ENCODE measurements around the gene TOMM34.

- TF ChIP-seq, protein P1, sequence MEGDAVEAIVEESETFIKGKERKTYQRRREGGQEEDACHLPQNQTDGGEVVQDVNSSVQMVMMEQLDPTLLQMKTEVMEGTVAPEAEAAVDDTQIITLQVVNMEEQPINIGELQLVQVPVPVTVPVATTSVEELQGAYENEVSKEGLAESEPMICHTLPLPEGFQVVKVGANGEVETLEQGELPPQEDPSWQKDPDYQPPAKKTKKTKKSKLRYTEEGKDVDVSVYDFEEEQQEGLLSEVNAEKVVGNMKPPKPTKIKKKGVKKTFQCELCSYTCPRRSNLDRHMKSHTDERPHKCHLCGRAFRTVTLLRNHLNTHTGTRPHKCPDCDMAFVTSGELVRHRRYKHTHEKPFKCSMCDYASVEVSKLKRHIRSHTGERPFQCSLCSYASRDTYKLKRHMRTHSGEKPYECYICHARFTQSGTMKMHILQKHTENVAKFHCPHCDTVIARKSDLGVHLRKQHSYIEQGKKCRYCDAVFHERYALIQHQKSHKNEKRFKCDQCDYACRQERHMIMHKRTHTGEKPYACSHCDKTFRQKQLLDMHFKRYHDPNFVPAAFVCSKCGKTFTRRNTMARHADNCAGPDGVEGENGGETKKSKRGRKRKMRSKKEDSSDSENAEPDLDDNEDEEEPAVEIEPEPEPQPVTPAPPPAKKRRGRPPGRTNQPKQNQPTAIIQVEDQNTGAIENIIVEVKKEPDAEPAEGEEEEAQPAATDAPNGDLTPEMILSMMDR (IDR thresholded peaks at IDR 0.05; ENCODE audit: poor library complexity, severe bottlenecking): no peak
- TF ChIP-seq POLR2AphosphoS5 (IDR thresholded peaks at IDR 0.05) (no peak), EP300 (conservative IDR thresholded peaks at IDR 0.05; ENCODE audit: poor library complexity, severe bottlenecking) (no peak), MXI1 (conservative IDR thresholded peaks at IDR 0.05; ENCODE audit: poor library complexity, severe bottlenecking) (no peak), TAF1 (IDR thresholded peaks at IDR 0.05; ENCODE audit: low read depth) (no peak), EZH2 (IDR thresholded peaks at IDR 0.05; ENCODE audit: borderline replicate concordance, insufficient read depth, low read length, poor library complexity, severe bottlenecking) (no peak), RAD21 (conservative IDR thresholded peaks at IDR 0.05) (no peak), SMC3 (conservative IDR thresholded peaks at IDR 0.05; ENCODE audit: poor library complexity) (no peak)
- TF ChIP-seq, protein P2, sequence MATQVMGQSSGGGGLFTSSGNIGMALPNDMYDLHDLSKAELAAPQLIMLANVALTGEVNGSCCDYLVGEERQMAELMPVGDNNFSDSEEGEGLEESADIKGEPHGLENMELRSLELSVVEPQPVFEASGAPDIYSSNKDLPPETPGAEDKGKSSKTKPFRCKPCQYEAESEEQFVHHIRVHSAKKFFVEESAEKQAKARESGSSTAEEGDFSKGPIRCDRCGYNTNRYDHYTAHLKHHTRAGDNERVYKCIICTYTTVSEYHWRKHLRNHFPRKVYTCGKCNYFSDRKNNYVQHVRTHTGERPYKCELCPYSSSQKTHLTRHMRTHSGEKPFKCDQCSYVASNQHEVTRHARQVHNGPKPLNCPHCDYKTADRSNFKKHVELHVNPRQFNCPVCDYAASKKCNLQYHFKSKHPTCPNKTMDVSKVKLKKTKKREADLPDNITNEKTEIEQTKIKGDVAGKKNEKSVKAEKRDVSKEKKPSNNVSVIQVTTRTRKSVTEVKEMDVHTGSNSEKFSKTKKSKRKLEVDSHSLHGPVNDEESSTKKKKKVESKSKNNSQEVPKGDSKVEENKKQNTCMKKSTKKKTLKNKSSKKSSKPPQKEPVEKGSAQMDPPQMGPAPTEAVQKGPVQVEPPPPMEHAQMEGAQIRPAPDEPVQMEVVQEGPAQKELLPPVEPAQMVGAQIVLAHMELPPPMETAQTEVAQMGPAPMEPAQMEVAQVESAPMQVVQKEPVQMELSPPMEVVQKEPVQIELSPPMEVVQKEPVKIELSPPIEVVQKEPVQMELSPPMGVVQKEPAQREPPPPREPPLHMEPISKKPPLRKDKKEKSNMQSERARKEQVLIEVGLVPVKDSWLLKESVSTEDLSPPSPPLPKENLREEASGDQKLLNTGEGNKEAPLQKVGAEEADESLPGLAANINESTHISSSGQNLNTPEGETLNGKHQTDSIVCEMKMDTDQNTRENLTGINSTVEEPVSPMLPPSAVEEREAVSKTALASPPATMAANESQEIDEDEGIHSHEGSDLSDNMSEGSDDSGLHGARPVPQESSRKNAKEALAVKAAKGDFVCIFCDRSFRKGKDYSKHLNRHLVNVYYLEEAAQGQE (IDR thresholded peaks at IDR 0.05; ENCODE audit: borderline replicate concordance): no peak
Measured at GRCh38 chr20:44942264-44942973, 17.8 kb downstream of the TOMM34 start.
